ENCODE data around the gene MVD. TPM values are rescaled to one million over a fixed set of nuclear protein-coding genes. Genes with fewer than 3 reads are reported as not detected.
A peak's percentile ranks its signal among the peaks of the same experiment; 100 is the strongest.

MVD gene
- total and polyA plus RNA-seq, 2 of the 13 experiments (the other 11 are each of a cell fraction or from before 2014, with no cell fraction given): 28.1 to 187 TPM

- TF ChIP-seq SETDB1 (CRISPR knock-in tag; IDR thresholded peaks at IDR 0.05; ENCODE audit: borderline replicate concordance) (no peak), ZNF207 (IDR thresholded peaks at IDR 0.05; ENCODE audit: borderline replicate concordance) (no peak), ZNF20 (CRISPR knock-in tag; IDR thresholded peaks at IDR 0.05) (no peak), ZNF558 (CRISPR knock-in tag; IDR thresholded peaks at IDR 0.05; ENCODE audit: borderline replicate concordance) (peak; percentile 55; the same call in 1 of the 2 replicates), SP1 (IDR thresholded peaks at IDR 0.05) (no peak), SP1 (CRISPR knock-in tag; IDR thresholded peaks at IDR 0.05) (peak; percentile 95), ISL2 (CRISPR knock-in tag; IDR thresholded peaks at IDR 0.05) (no peak), CHD2 (IDR thresholded peaks at IDR 0.05; ENCODE audit: low read depth, low read length) (peak; percentile 25; the same call in 1 of the 2 replicates), POLR2A (IDR thresholded peaks at IDR 0.05; ENCODE audit: insufficient read depth in 1 of 2, low read depth in 2 of 2, low read length in 2 of 2) (no peak), ZFX (CRISPR knock-in tag; IDR thresholded peaks at IDR 0.05; ENCODE audit: low read depth) (peak; percentile 92), NKX3-1 (CRISPR knock-in tag; IDR thresholded peaks at IDR 0.05) (peak; percentile 39; the same call in 1 of the 2 replicates), ZNF616 (CRISPR knock-in tag; IDR thresholded peaks at IDR 0.05; ENCODE audit: low read depth) (peak; percentile 73), ZNF546 (CRISPR knock-in tag; conservative IDR thresholded peaks at IDR 0.05) (no peak; the same call in 1 of the 2 replicates), NBN (conservative IDR thresholded peaks at IDR 0.05) (no peak), EEA1 (CRISPR knock-in tag; IDR thresholded peaks at IDR 0.05; ENCODE audit: borderline replicate concordance) (peak; percentile 54; the same call in 1 of the 2 replicates), TFE3 (CRISPR knock-in tag; IDR thresholded peaks at IDR 0.05) (0 out of 2 replicates have a peak, but pooled peaks have one; percentile 41), ZFP36 (IDR thresholded peaks at IDR 0.05; ENCODE audit: borderline replicate concordance, low read depth, low read length, partially characterized antibody) (no peak)
- TF ChIP-seq, protein P1, sequence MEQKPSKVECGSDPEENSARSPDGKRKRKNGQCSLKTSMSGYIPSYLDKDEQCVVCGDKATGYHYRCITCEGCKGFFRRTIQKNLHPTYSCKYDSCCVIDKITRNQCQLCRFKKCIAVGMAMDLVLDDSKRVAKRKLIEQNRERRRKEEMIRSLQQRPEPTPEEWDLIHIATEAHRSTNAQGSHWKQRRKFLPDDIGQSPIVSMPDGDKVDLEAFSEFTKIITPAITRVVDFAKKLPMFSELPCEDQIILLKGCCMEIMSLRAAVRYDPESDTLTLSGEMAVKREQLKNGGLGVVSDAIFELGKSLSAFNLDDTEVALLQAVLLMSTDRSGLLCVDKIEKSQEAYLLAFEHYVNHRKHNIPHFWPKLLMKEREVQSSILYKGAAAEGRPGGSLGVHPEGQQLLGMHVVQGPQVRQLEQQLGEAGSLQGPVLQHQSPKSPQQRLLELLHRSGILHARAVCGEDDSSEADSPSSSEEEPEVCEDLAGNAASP (CRISPR knock-in tag; IDR thresholded peaks at IDR 0.05; ENCODE audit: borderline replicate concordance): no peak
- TF ChIP-seq, protein P2, sequence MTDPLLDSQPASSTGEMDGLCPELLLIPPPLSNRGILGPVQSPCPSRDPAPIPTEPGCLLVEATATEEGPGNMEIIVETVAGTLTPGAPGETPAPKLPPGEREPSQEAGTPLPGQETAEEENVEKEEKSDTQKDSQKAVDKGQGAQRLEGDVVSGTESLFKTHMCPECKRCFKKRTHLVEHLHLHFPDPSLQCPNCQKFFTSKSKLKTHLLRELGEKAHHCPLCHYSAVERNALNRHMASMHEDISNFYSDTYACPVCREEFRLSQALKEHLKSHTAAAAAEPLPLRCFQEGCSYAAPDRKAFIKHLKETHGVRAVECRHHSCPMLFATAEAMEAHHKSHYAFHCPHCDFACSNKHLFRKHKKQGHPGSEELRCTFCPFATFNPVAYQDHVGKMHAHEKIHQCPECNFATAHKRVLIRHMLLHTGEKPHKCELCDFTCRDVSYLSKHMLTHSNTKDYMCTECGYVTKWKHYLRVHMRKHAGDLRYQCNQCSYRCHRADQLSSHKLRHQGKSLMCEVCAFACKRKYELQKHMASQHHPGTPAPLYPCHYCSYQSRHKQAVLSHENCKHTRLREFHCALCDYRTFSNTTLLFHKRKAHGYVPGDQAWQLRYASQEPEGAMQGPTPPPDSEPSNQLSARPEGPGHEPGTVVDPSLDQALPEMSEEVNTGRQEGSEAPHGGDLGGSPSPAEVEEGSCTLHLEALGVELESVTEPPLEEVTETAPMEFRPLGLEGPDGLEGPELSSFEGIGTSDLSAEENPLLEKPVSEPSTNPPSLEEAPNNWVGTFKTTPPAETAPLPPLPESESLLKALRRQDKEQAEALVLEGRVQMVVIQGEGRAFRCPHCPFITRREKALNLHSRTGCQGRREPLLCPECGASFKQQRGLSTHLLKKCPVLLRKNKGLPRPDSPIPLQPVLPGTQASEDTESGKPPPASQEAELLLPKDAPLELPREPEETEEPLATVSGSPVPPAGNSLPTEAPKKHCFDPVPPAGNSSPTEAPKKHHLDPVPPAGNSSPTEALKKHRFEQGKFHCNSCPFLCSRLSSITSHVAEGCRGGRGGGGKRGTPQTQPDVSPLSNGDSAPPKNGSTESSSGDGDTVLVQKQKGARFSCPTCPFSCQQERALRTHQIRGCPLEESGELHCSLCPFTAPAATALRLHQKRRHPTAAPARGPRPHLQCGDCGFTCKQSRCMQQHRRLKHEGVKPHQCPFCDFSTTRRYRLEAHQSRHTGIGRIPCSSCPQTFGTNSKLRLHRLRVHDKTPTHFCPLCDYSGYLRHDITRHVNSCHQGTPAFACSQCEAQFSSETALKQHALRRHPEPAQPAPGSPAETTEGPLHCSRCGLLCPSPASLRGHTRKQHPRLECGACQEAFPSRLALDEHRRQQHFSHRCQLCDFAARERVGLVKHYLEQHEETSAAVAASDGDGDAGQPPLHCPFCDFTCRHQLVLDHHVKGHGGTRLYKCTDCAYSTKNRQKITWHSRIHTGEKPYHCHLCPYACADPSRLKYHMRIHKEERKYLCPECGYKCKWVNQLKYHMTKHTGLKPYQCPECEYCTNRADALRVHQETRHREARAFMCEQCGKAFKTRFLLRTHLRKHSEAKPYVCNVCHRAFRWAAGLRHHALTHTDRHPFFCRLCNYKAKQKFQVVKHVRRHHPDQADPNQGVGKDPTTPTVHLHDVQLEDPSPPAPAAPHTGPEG (CRISPR knock-in tag; IDR thresholded peaks at IDR 0.05): peak; percentile 70; the same call in 1 of the 2 replicates
- TF ChIP-seq, protein P3, sequence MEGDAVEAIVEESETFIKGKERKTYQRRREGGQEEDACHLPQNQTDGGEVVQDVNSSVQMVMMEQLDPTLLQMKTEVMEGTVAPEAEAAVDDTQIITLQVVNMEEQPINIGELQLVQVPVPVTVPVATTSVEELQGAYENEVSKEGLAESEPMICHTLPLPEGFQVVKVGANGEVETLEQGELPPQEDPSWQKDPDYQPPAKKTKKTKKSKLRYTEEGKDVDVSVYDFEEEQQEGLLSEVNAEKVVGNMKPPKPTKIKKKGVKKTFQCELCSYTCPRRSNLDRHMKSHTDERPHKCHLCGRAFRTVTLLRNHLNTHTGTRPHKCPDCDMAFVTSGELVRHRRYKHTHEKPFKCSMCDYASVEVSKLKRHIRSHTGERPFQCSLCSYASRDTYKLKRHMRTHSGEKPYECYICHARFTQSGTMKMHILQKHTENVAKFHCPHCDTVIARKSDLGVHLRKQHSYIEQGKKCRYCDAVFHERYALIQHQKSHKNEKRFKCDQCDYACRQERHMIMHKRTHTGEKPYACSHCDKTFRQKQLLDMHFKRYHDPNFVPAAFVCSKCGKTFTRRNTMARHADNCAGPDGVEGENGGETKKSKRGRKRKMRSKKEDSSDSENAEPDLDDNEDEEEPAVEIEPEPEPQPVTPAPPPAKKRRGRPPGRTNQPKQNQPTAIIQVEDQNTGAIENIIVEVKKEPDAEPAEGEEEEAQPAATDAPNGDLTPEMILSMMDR (CRISPR knock-in tag; IDR thresholded peaks at IDR 0.05): peak; percentile 19; the same call in 1 of the 2 replicates
Measured at GRCh38 chr16:88706229-88706964, 43.5 kb upstream of the MVD start, which contains the start of the genes CTU2 and RNF166 (continued).

Measured in HepG2 (cell line).